H1 (cell line): ENCODE measurements around the gene CCDC192. TPM values are rescaled to one million over a fixed set of nuclear protein-coding genes. Genes with fewer than 3 reads are reported as not detected.

Experiments used
- CTCF ChIA-PET: fragments of 300-600 bp; sonication (Branson Sonifier 250); formaldehyde crosslinking; loops from one replicate; lab custom pipeline; 2021; ENCODE audit not compliant: partially characterized antibody; lab: Charles Lee
- POLR2A ChIA-PET: fragments of 300-600 bp; sonication (Branson Sonifier 250); formaldehyde crosslinking; loops from one replicate; lab custom pipeline; 2021; ENCODE audit warnings: inconsistent platforms; ENCODE audit not compliant: partially characterized antibody; lab: Charles Lee
- DNase-seq, 2 experiments: peaks; one replicate each; pipeline versions ENCODE4 v3.0.0 to v3.0.0-alpha.2; 2010 to 2022; ENCODE audit warnings: low spot score in 2 of 2, low read depth in 1 of 2, mixed read lengths in 1 of 2
- FAIRE-seq: peaks from 2 replicates; lab custom pipeline; 2011; peaks lifted over from hg19 to GRCh38; lab: Jason Lieb, UNC
- H2AFZ ChIP-seq: 2 replicates; pipeline ENCODE4 v1.8.1; 2012; ENCODE audit warnings: low read length, inconsistent platforms
- H2AK5ac ChIP-seq: 2 replicates; pipeline ENCODE4 v1.6.1; 2013; ENCODE audit warnings: low read depth, low read length
- H2BK120ac ChIP-seq: replicated peaks from 2 replicates; pipeline ENCODE3; 2013; ENCODE audit warnings: low read depth, low read length, inconsistent platforms
- H2BK12ac ChIP-seq: 2 replicates; pipeline ENCODE4 v1.6.1; 2013; ENCODE audit warnings: low read depth, low read length
- H2BK15ac ChIP-seq: 2 replicates; pipeline ENCODE4 v1.6.1; 2013; ENCODE audit warnings: low read length
- H2BK20ac ChIP-seq: 2 replicates; pipeline ENCODE4 v1.6.1; 2013; ENCODE audit warnings: low read length
- H2BK5ac ChIP-seq: 2 replicates; pipeline ENCODE4 v1.6.1; 2013; ENCODE audit warnings: low read depth, low read length
- H3K14ac ChIP-seq: 2 replicates; pipeline ENCODE4 v1.6.1; 2013; ENCODE audit warnings: inconsistent platforms; ENCODE audit not compliant: insufficient read length
- H3K18ac ChIP-seq: 2 replicates; pipeline ENCODE4 v1.6.1; 2013; ENCODE audit warnings: low read length; ENCODE audit errors: extremely low read depth
- H3K23ac ChIP-seq: 2 replicates; pipeline ENCODE4 v1.6.1; 2013; ENCODE audit warnings: inconsistent platforms; ENCODE audit not compliant: insufficient read length
- H3K23me2 ChIP-seq: 2 replicates; pipeline ENCODE4 v1.6.1; 2013; ENCODE audit warnings: low read depth, low read length
- H3K27ac ChIP-seq: 2 replicates; pipeline ENCODE4 v1.6.1; 2011; ENCODE audit warnings: low read depth, low read length, inconsistent platforms
- H3K27me3 ChIP-seq, 4 experiments: replicated peaks in 1 of 4; 1 replicate in 1 of 4; 2 replicates in 3 of 4; pipeline versions ENCODE4 v1.6.1 to v1.8.1; 2011 to 2013; ENCODE audit warnings: low read length in 3 of 4, mild to moderate bottlenecking in 3 of 4, inconsistent platforms in 2 of 4, mixed read lengths in 2 of 4, moderate library complexity in 1 of 4; ENCODE audit not compliant: control insufficient read depth in 3 of 4, insufficient read depth in 3 of 4; ENCODE audit errors: extremely low read depth in 1 of 4
- H3K36me3 ChIP-seq, 4 experiments: 2 replicates each; pipeline versions ENCODE4 v1.6.1 to v1.8.1; 2011 to 2013; ENCODE audit warnings: mild to moderate bottlenecking in 4 of 4, low read length in 3 of 4, moderate library complexity in 2 of 4, control low read depth in 1 of 4, inconsistent platforms in 1 of 4; ENCODE audit not compliant: insufficient read depth in 4 of 4, control insufficient read depth in 2 of 4
- H3K4ac ChIP-seq: replicated peaks from 2 replicates; pipeline ENCODE3; 2013; ENCODE audit warnings: low read length, low read depth, mixed read lengths, inconsistent platforms; ENCODE audit not compliant: insufficient read length
- H3K4me1 ChIP-seq, 4 experiments: replicated peaks in 1 of 4; 1 replicate in 1 of 4; 2 replicates in 3 of 4; pipeline versions ENCODE4 v1.6.1 to v1.8.1; 2011 to 2013; ENCODE audit warnings: low read length in 3 of 4, inconsistent platforms in 2 of 4, mixed read lengths in 1 of 4; ENCODE audit not compliant: insufficient read depth in 4 of 4, control insufficient read depth in 3 of 4
- H3K4me2 ChIP-seq, 2 experiments: 2 replicates each; pipeline versions ENCODE4 v1.6.1 to v1.8.1; 2011 to 2013; ENCODE audit warnings: low read depth in 2 of 2, low read length in 2 of 2, control low read depth in 1 of 2, inconsistent platforms in 1 of 2, mild to moderate bottlenecking in 1 of 2; ENCODE audit not compliant: insufficient read depth in 1 of 2
- H3K4me3 ChIP-seq, 4 experiments: fragments of 200-600, 300-600 bp in 1 of 4; sonication (generic), shearing (Covaris generic), sonication (Bioruptor Twin) in 1 of 4; 2 replicates each; pipeline versions ENCODE4 v1.5.1 to v1.8.1; 2011 to 2016; ENCODE audit warnings: low read length in 4 of 4, low read depth in 3 of 4, control low read depth in 2 of 4, inconsistent platforms in 2 of 4, mild to moderate bottlenecking in 2 of 4, mixed read lengths in 1 of 4, moderate library complexity in 1 of 4; ENCODE audit not compliant: insufficient read depth in 2 of 4; ENCODE audit errors: extremely low read depth in 1 of 4
- H3K56ac ChIP-seq: replicated peaks from 2 replicates; pipeline ENCODE3; 2013; ENCODE audit warnings: low read depth, mild to moderate bottlenecking, mixed read lengths, low read length, inconsistent platforms; ENCODE audit not compliant: insufficient read length
- H3K79me1 ChIP-seq: 2 replicates; pipeline ENCODE4 v1.6.1; 2013; ENCODE audit warnings: low read depth, low read length, control low read depth
- H3K79me2 ChIP-seq, 2 experiments: 2 replicates each; pipeline versions ENCODE4 v1.6.1 to v1.8.1; 2012 to 2013; ENCODE audit warnings: low read length in 2 of 2, mild to moderate bottlenecking in 2 of 2, inconsistent platforms in 1 of 2; ENCODE audit not compliant: insufficient read depth in 2 of 2, control insufficient read depth in 1 of 2
- H3K9ac ChIP-seq, 4 experiments: replicated peaks in 1 of 4; 1 replicate in 1 of 4; 2 replicates in 3 of 4; pipeline versions ENCODE4 v1.6.1 to v1.8.1; 2011 to 2013; ENCODE audit warnings: low read depth in 3 of 4, low read length in 3 of 4, control low read depth in 2 of 4, mild to moderate bottlenecking in 2 of 4, moderate library complexity in 2 of 4, inconsistent platforms in 1 of 4; ENCODE audit errors: extremely low read depth in 1 of 4
- H3K9me3 ChIP-seq, 2 experiments: 2 replicates each; pipeline versions ENCODE4 v1.6.1 to v1.8.1; 2012 to 2013; ENCODE audit warnings: mild to moderate bottlenecking in 2 of 2, moderate library complexity in 2 of 2, control low read depth in 1 of 2, inconsistent platforms in 1 of 2, low read depth in 1 of 2, low read length in 1 of 2, mixed read lengths in 1 of 2; ENCODE audit not compliant: insufficient read depth in 2 of 2
- H4K20me1 ChIP-seq, 2 experiments: replicated peaks in 1 of 2; 2 replicates each; pipeline versions ENCODE3 to v1.8.1; 2011 to 2013; ENCODE audit warnings: inconsistent platforms in 2 of 2, low read length in 2 of 2, mild to moderate bottlenecking in 1 of 2; ENCODE audit not compliant: insufficient read depth in 2 of 2, control insufficient read depth in 1 of 2
- H4K5ac ChIP-seq: 2 replicates; pipeline ENCODE4 v1.6.1; 2013; ENCODE audit warnings: low read length, low read depth, mixed read lengths, inconsistent platforms; ENCODE audit not compliant: insufficient read length
- H4K8ac ChIP-seq: 2 replicates; pipeline ENCODE4 v1.8.0; 2013; ENCODE audit warnings: mild to moderate bottlenecking, moderate library complexity, low read length, inconsistent platforms; ENCODE audit not compliant: insufficient read depth; ENCODE audit errors: extremely low read depth
- H4K91ac ChIP-seq: replicated peaks from 2 replicates; pipeline ENCODE3; 2013; ENCODE audit warnings: low read length, mixed read lengths, inconsistent platforms; ENCODE audit not compliant: insufficient read length
- BRCA1 ChIP-seq: IDR thresholded peaks from 2 replicates; pipeline ENCODE4 v1.6.1; 2012; ENCODE audit warnings: low read depth, low read length, improper control_type of control experiment
- CEBPB ChIP-seq: IDR thresholded peaks from 2 replicates; pipeline ENCODE4 v1.6.1; 2012; ENCODE audit warnings: low read depth, low read length
- CREB1 ChIP-seq: IDR thresholded peaks from 2 replicates; pipeline ENCODE4 v1.6.1; 2012; ENCODE audit warnings: inconsistent platforms
- EP300 ChIP-seq, 2 experiments: IDR thresholded peaks; 1 replicate in 1 of 2; 2 replicates in 1 of 2; pipeline ENCODE4 v1.6.1; 2011 to 2012; ENCODE audit warnings: low read depth in 2 of 2, low read length in 2 of 2, mild to moderate bottlenecking in 2 of 2, borderline replicate concordance in 1 of 2, inconsistent platforms in 1 of 2, moderate library complexity in 1 of 2
- KDM1A ChIP-seq: fragments of 200-600, 300-600 bp; sonication (generic); IDR thresholded peaks from 2 replicates; pipeline ENCODE4 v1.7.1; 2016; ENCODE audit warnings: mild to moderate bottlenecking, low read length, borderline replicate concordance
- PHF8 ChIP-seq: fragments of 200-600 bp; sonication (generic); conservative IDR thresholded peaks from 2 replicates; pipeline ENCODE4 v1.7.1; 2012; ENCODE audit warnings: low read depth, mild to moderate bottlenecking, inconsistent platforms, low read length, moderate library complexity
- POLR2A ChIP-seq, 2 experiments: IDR thresholded peaks; 1 replicate in 1 of 2; 2 replicates in 1 of 2; pipeline ENCODE4 v1.6.1; 2011; ENCODE audit warnings: low read depth in 2 of 2, low read length in 2 of 2, mild to moderate bottlenecking in 2 of 2; ENCODE audit errors: control extremely low read depth in 1 of 2
- POU5F1 ChIP-seq: IDR thresholded peaks from 2 replicates; pipeline ENCODE4 v1.6.1; 2011; ENCODE audit warnings: low read depth, mild to moderate bottlenecking, low read length, moderate library complexity
- SIRT6 ChIP-seq: IDR thresholded peaks from one replicate; pipeline ENCODE4 v1.7.1; 2012; ENCODE audit warnings: low read length, inconsistent platforms
- SRF ChIP-seq: IDR thresholded peaks from 2 replicates; pipeline ENCODE4 v1.6.1; 2011; ENCODE audit warnings: mild to moderate bottlenecking, low read depth, low read length, moderate library complexity
- TCF12 ChIP-seq: IDR thresholded peaks from 2 replicates; pipeline ENCODE4 v1.6.1; 2011; ENCODE audit warnings: low read depth, mild to moderate bottlenecking, low read length
- YY1 ChIP-seq: IDR thresholded peaks from 2 replicates; pipeline ENCODE4 v1.6.1; 2011; ENCODE audit warnings: low read depth, mild to moderate bottlenecking, low read length
- ZNF274 ChIP-seq: IDR thresholded peaks from 2 replicates; pipeline ENCODE4 v1.7.0; 2012; ENCODE audit warnings: low read length, borderline replicate concordance; ENCODE audit errors: extremely low read depth
- WGBS, 2 experiments: shearing (Covaris generic) in 1 of 2; methylation state at CpG; one replicate each; pipeline versions ENCODE4 v1.1.6 to v1.1.7; 2013 to 2015; ENCODE audit warnings: low lambda C conversion rate in 2 of 2, mixed read lengths in 2 of 2, inconsistent platforms in 1 of 2, low coverage in 1 of 2, missing lambda C conversion rate in 1 of 2; ENCODE audit not compliant: insufficient replicate concordance in 2 of 2, insufficient coverage in 1 of 2, insufficient read length in 1 of 2; ENCODE audit errors: extremely low coverage in 1 of 2, missing lambda C conversion rate in 1 of 2; 5-methylcytosine and 5-hydroxymethylcytosine counted together
- polyA plus RNA-seq, 7 experiments: library from polyadenylated mRNA; depleted of rRNA in 3 of 7; stranded (reverse) in 5 of 7; unstranded in 2 of 7; fragments of >200 nt in 5 of 7; fragments of 200-250 nt in 2 of 7; gene quantifications; 1 replicate in 5 of 7; 2 replicates in 1 of 7; 4 replicates in 1 of 7; pipeline versions ENCODE4 v1.2.1 to v1.2.3, GENCODE V29; 2011 to 2013; ENCODE audit warnings: missing spikeins in 2 of 7, mixed read lengths in 2 of 7
- total RNA-seq: library from RNA; stranded (reverse); fragmentation: NEBNext Ultra II Directional; extraction: Animal tissue kit (Norgen Biotek cat#: 25700); gene quantifications from 2 replicates; pipeline ENCODE4 v1.2.1, GENCODE V29; 2021
- TF ChIP-seq, protein P1 (sequence below), 3 experiments: IDR thresholded peaks; 1 replicate in 2 of 3; 2 replicates in 1 of 3; pipeline versions ENCODE4 v1.5.1 to v1.6.1; 2011; ENCODE audit warnings: low read length in 3 of 3, mild to moderate bottlenecking in 3 of 3, inconsistent platforms in 2 of 3, low read depth in 1 of 3, moderate library complexity in 1 of 3; ENCODE audit not compliant: insufficient read depth in 1 of 3; ENCODE audit errors: control extremely low read depth in 1 of 3

Gene CCDC192
- total and polyA plus RNA-seq, 2 of the 8 experiments (the other 6 are each of a cell fraction or from before 2014, with no cell fraction given), result 0.61 TPM; not detected in 1

DNA sequence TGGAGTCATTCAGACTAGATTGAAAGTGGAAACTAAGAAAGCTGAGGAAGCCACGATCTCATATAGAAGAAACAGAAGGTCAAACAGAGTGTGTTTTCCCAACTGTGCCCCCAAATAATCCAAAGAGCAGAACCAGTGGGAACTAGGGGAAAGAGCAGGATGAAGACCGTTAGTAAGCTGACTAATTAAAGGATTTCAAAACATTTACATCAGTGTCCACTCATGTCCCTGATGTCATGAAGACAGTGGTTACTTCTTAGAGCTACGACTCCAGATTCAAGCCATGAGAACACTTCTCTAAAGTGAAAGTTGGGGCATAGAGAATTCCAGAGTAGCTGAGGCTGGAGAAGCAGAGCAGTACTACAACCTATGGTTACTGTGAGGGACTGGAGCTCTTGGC, 260.7 kb downstream of the CCDC192 start:
- H2BK5ac ChIP-seq, result no peak overlapping the region
- H4K8ac ChIP-seq, result no peak overlapping the region
- H3K79me1 ChIP-seq, result no peaks in the 10 kb centered on the region
- H3K56ac ChIP-seq, result no peak overlapping the region
- ChIA-PET POLR2A (no interaction called here), CTCF (interaction anchor here (2.1 kb wide), 1 partner anchor 13 kb away, joined by 4 read pairs; no protein-coding TSS in a partner anchor)
- no peak overlapping the region for H2AFZ ChIP-seq
- H2BK20ac ChIP-seq, result no peak overlapping the region
- H3K18ac ChIP-seq, result no peak overlapping the region
- no peaks in the 10 kb centered on the region for H3K9me3 ChIP-seq
- no peaks in the 10 kb centered on the region for H4K20me1 ChIP-seq
- H2BK12ac ChIP-seq, result no peak overlapping the region
- peaks cover 0 to under 1% (median 0%) of the 10 kb centered on the region in 4 experiments; a peak in 1 of 7 replicates for H3K4me1 ChIP-seq
- H3K4ac ChIP-seq, result no peak overlapping the region
- no peak overlapping the region for H3K4me3 ChIP-seq
- H3K79me2 ChIP-seq, result no peaks in the 10 kb centered on the region
- no peak overlapping the region for H3K14ac ChIP-seq
- no peaks in the 10 kb centered on the region for H3K23me2 ChIP-seq
- no peak overlapping the region for H4K5ac ChIP-seq
- no peak overlapping the region for H2BK15ac ChIP-seq
- no peak for DNase-seq
- no peak for FAIRE-seq
- H3K36me3 ChIP-seq, result no peaks in the 10 kb centered on the region
- no peak overlapping the region for H3K9ac ChIP-seq
- H4K91ac ChIP-seq, result no peak overlapping the region
- no peaks in the 10 kb centered on the region for H3K27me3 ChIP-seq
- H2BK120ac ChIP-seq, result no peak overlapping the region
- H3K4me2 ChIP-seq, result no peak overlapping the region
- no peak overlapping the region for H3K27ac ChIP-seq
- 88% methylated on average over 3 of the region's 3 CpGs; no CpG with 5 or more reads in 1 of the 2 experiments for WGBS, 2 experiments
- no peak overlapping the region for H2AK5ac ChIP-seq
- no peak overlapping the region for H3K23ac ChIP-seq
- no peak for TF ChIP-seq POU5F1
- no peak for TF ChIP-seq CREB1
- no peak for TF ChIP-seq TCF12
- no peak for TF ChIP-seq SRF
- no peak for TF ChIP-seq KDM1A
- no peak for TF ChIP-seq EP300 (IDR thresholded peaks at IDR 0.05; ENCODE audit: borderline replicate concordance in 1 of 2, low read depth in 2 of 2, low read length in 2 of 2)
- no peak for TF ChIP-seq CEBPB
- TF ChIP-seq, protein P1, sequence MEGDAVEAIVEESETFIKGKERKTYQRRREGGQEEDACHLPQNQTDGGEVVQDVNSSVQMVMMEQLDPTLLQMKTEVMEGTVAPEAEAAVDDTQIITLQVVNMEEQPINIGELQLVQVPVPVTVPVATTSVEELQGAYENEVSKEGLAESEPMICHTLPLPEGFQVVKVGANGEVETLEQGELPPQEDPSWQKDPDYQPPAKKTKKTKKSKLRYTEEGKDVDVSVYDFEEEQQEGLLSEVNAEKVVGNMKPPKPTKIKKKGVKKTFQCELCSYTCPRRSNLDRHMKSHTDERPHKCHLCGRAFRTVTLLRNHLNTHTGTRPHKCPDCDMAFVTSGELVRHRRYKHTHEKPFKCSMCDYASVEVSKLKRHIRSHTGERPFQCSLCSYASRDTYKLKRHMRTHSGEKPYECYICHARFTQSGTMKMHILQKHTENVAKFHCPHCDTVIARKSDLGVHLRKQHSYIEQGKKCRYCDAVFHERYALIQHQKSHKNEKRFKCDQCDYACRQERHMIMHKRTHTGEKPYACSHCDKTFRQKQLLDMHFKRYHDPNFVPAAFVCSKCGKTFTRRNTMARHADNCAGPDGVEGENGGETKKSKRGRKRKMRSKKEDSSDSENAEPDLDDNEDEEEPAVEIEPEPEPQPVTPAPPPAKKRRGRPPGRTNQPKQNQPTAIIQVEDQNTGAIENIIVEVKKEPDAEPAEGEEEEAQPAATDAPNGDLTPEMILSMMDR (IDR thresholded peaks at IDR 0.05; ENCODE audit: control extremely low read depth in 1 of 3, insufficient read depth in 1 of 3, low read depth in 1 of 3, low read length in 3 of 3), result no peak
- no peak for TF ChIP-seq BRCA1
- no peak for TF ChIP-seq YY1
- no peak for TF ChIP-seq ZNF274
- TF ChIP-seq SIRT6, result no peak
- TF ChIP-seq PHF8, result no peak
- TF ChIP-seq POLR2A (IDR thresholded peaks at IDR 0.05; ENCODE audit: control extremely low read depth in 1 of 2, low read depth in 2 of 2, low read length in 2 of 2), result no peak
